GM18909 (cell line): ENCODE results near the gene SNX10.

Experiments
- ATAC-seq: cut with Tn5 transposase; IDR thresholded peaks from one replicate; pipeline ENCODE4 v1.9.1; 2021; ENCODE audit warnings: mild to moderate bottlenecking; ENCODE audit not compliant: unreplicated experiment, poor library complexity

Gene SNX10

GRCh38 chr7:26365077-26365900 lies 73.6 kb downstream of the SNX10 start:
- ATAC-seq: peak; percentile 86

- ATAC-seq: no peak
Measured at GRCh38 chr7:26365901-26366275, 74.2 kb downstream of the SNX10 start.

- no peak for ATAC-seq
Measured at GRCh38 chr7:26367219-26367711, 75.6 kb downstream of the SNX10 start.

- ATAC-seq: no peak
Measured at GRCh38 chr7:26368542-26368941, 76.9 kb downstream of the SNX10 start.

- ATAC-seq: peak; percentile 44
Measured at GRCh38 chr7:26369593-26369992, 77.9 kb downstream of the SNX10 start.

GRCh38 chr7:26370011-26370410 lies 78.3 kb downstream of the SNX10 start:
- no peak for ATAC-seq

GRCh38 chr7:26372249-26372648 lies 80.6 kb downstream of the SNX10 start:
- no peak for ATAC-seq

GRCh38 chr7:26372704-26373103 lies 81.0 kb downstream of the SNX10 start:
- no peak for ATAC-seq

- ATAC-seq: no peak
Measured at GRCh38 chr7:26374647-26375373, 83.1 kb downstream of the SNX10 start.

- peak; percentile 37 for ATAC-seq
Measured at GRCh38 chr7:26375726-26376174, 84.1 kb downstream of the SNX10 start.

- peak; percentile 47 for ATAC-seq
Measured at GRCh38 chr7:26376175-26376917, 84.7 kb downstream of the SNX10 start.

GRCh38 chr7:26378016-26378415 lies 86.4 kb downstream of the SNX10 start:
- ATAC-seq: no peak

GRCh38 chr7:26379711-26380110 lies 88.0 kb downstream of the SNX10 start:
- ATAC-seq: no peak

- ATAC-seq: no peak
Measured at GRCh38 chr7:26381476-26382353, 90.1 kb downstream of the SNX10 start.

- ATAC-seq: no peak
Measured at GRCh38 chr7:26385240-26385639, 93.6 kb downstream of the SNX10 start.

- no peak for ATAC-seq
Measured at GRCh38 chr7:26387731-26388130, 96.1 kb downstream of the SNX10 start.

- no peak for ATAC-seq
Measured at GRCh38 chr7:26388256-26388655, 96.6 kb downstream of the SNX10 start.

- no peak for ATAC-seq
Measured at GRCh38 chr7:26390016-26390415, 98.4 kb downstream of the SNX10 start.

GRCh38 chr7:26393818-26394217 lies 102.2 kb downstream of the SNX10 start:
- ATAC-seq: no peak

- ATAC-seq: no peak
Measured at GRCh38 chr7:26397332-26397731, 105.7 kb downstream of the SNX10 start.
